A549 (cell line): ENCODE data around the gene CCL1. TPM values are rescaled to one million over a fixed set of nuclear protein-coding genes. Genes with fewer than 3 reads are reported as not detected.

Experiments
- ATAC-seq, 2 experiments: fragments of 200-7000 bp in 1 of 2; fragments of >200 bp in 1 of 2; cut with Nextera tagmentation in 1 of 2; cut with Tn5 transposase in 1 of 2; 3 replicates each; pipeline versions ENCODE4 v1.8.0 to v1.9.1; 2018 to 2020; ENCODE audit warnings: mild to moderate bottlenecking in 1 of 2, moderate library complexity in 1 of 2
- CTCF ChIA-PET: fragments of 300-600 bp; sonication (Branson Sonifier 250); formaldehyde crosslinking; extraction: SDS; loops from one replicate; lab custom pipeline; 2021; ENCODE audit warnings: antibody characterized with exemption, inconsistent platforms; lab: Yijun Ruan, JAX
- POLR2A ChIA-PET: fragments of 350-600 bp; formaldehyde crosslinking; extraction: SDS; loops from one replicate; lab custom pipeline; 2021; ENCODE audit warnings: antibody characterized with exemption, inconsistent platforms; lab: Yijun Ruan, JAX
- DNase-seq, 2 experiments: peaks; one replicate each; pipeline versions ENCODE4 v3.0.0 to v3.0.0-alpha.2; 2011 to 2016; ENCODE audit warnings: low read depth in 1 of 2, low spot score in 1 of 2
- FAIRE-seq: peaks from 2 replicates; lab custom pipeline; 2011; peaks lifted over from hg19 to GRCh38; lab: Jason Lieb, UNC
- H3K27ac ChIP-seq, 2 experiments: fragments of >200 bp; sonication (Bioruptor Twin); formaldehyde crosslinking; 3 replicates each; pipeline ENCODE4 v1.5.1; 2016 to 2017
- H3K4me1 ChIP-seq: fragments of >200 bp; sonication (Bioruptor Twin); formaldehyde crosslinking; 3 replicates; pipeline ENCODE4 v1.6.1; 2016
- H3K4me2 ChIP-seq: fragments of >200 bp; sonication (Bioruptor Twin); formaldehyde crosslinking; 3 replicates; pipeline ENCODE4 v1.6.1; 2016
- H3K4me3 ChIP-seq: fragments of >200 bp; sonication (Bioruptor Twin); formaldehyde crosslinking; 3 replicates; pipeline ENCODE4 v1.5.1; 2016
- H3K9me3 ChIP-seq: fragments of >200 bp; sonication (Bioruptor Twin); formaldehyde crosslinking; 3 replicates; pipeline ENCODE4 v1.6.1; 2016
- BCL3 ChIP-seq: fragments of >200 bp; sonication (Bioruptor Twin); formaldehyde crosslinking; IDR thresholded peaks from 3 replicates; pipeline ENCODE4 v1.6.1; 2016
- BHLHE40 ChIP-seq: IDR thresholded peaks from 2 replicates; pipeline ENCODE4 v1.6.1; 2012; ENCODE audit warnings: low read depth, low read length, inconsistent platforms
- CBX2 ChIP-seq: fragments of 200-600 bp; sonication (generic); IDR thresholded peaks from 2 replicates; pipeline ENCODE4 v1.6.1; 2016; ENCODE audit warnings: low read depth, mild to moderate bottlenecking, borderline replicate concordance
- CTCF ChIP-seq: fragments of >200 bp; sonication (Bioruptor Twin); formaldehyde crosslinking; IDR thresholded peaks from 3 replicates; pipeline ENCODE4 v1.5.1; 2016
- EHMT2 ChIP-seq: fragments of 200-600 bp; sonication (generic); IDR thresholded peaks from 2 replicates; pipeline ENCODE4 v1.6.1; 2016; ENCODE audit warnings: antibody characterized with exemption, low read depth, mild to moderate bottlenecking, moderate library complexity
- ESRRA ChIP-seq: fragments of 150-350 bp; IDR thresholded peaks from 2 replicates; pipeline ENCODE4 v1.6.1; 2014; ENCODE audit warnings: mild to moderate bottlenecking, low read length, borderline replicate concordance
- FOSL2 ChIP-seq, 2 experiments: fragments of 450-650 bp in 1 of 2; fragments of >200 bp in 1 of 2; sonication (Bioruptor Twin) in 1 of 2; formaldehyde crosslinking; IDR thresholded peaks; 2 replicates each; pipeline versions ENCODE4 v1.5.0 to v1.6.1; 2016 to 2020; ENCODE audit warnings: mild to moderate bottlenecking in 1 of 2, moderate library complexity in 1 of 2
- FOXS1 ChIP-seq: fragments of 250-450 bp; sonication (Bioruptor Pico); IDR thresholded peaks from 2 replicates; pipeline ENCODE4 v1.5.0; 2020; ENCODE audit warnings: mild to moderate bottlenecking, moderate library complexity
- HDAC2 ChIP-seq: fragments of 200-600 bp; sonication (generic); IDR thresholded peaks from 2 replicates; pipeline ENCODE4 v1.6.1; 2016
- HEYL ChIP-seq: fragments of 250-450 bp; sonication (Bioruptor Pico); IDR thresholded peaks from 2 replicates; pipeline ENCODE4 v1.8.0; 2021; ENCODE audit warnings: mild to moderate bottlenecking, moderate library complexity
- HOXA7 ChIP-seq: fragments of 250-450 bp; sonication (Bioruptor Pico); IDR thresholded peaks from 2 replicates; pipeline ENCODE4 v1.5.0; 2020; ENCODE audit warnings: mild to moderate bottlenecking, moderate library complexity
- JUNB ChIP-seq: fragments of >200 bp; sonication (Bioruptor Twin); formaldehyde crosslinking; IDR thresholded peaks from 2 replicates; pipeline ENCODE4 v1.6.1; 2016
- KDM5A ChIP-seq: fragments of 200-600 bp; sonication (generic); IDR thresholded peaks from 2 replicates; pipeline ENCODE4 v1.6.1; 2016; ENCODE audit warnings: antibody characterized with exemption, mild to moderate bottlenecking
- MAX ChIP-seq: IDR thresholded peaks from 2 replicates; pipeline ENCODE4 v1.6.1; 2012
- NFE2L2 ChIP-seq: fragments of 150-350 bp; conservative IDR thresholded peaks from 2 replicates; pipeline ENCODE4 v1.6.1; 2014; ENCODE audit warnings: low read length
- NPAS2 ChIP-seq: fragments of 250-450 bp; sonication (Bioruptor Pico); IDR thresholded peaks from 2 replicates; pipeline ENCODE4 v1.8.0; 2022; ENCODE audit warnings: mild to moderate bottlenecking, moderate library complexity, borderline replicate concordance
- NR3C1 ChIP-seq: fragments of >200 bp; sonication (Bioruptor Twin); formaldehyde crosslinking; IDR thresholded peaks from 3 replicates; pipeline ENCODE4 v1.6.1; 2017
- RAD21 ChIP-seq, 2 experiments: fragments of >200 bp in 1 of 2; sonication (Bioruptor Twin) in 1 of 2; formaldehyde crosslinking in 1 of 2; IDR thresholded peaks in 1 of 2; conservative IDR thresholded peaks in 1 of 2; 2 replicates in 1 of 2; 3 replicates in 1 of 2; pipeline ENCODE4 v1.6.1; 2012 to 2018; ENCODE audit warnings: inconsistent platforms in 1 of 2
- RARB ChIP-seq: fragments of 250-450 bp; sonication (Bioruptor Pico); IDR thresholded peaks from 2 replicates; pipeline ENCODE4 v1.8.0; 2021; ENCODE audit warnings: mild to moderate bottlenecking, moderate library complexity
- RCOR1 ChIP-seq: fragments of 150-350 bp; IDR thresholded peaks from 2 replicates; pipeline ENCODE4 v1.6.1; 2014; ENCODE audit warnings: antibody characterized with exemption, low read length, low read depth
- REST ChIP-seq: fragments of 200-600 bp; sonication (generic); IDR thresholded peaks from 2 replicates; pipeline ENCODE4 v1.6.1; 2016; ENCODE audit warnings: antibody characterized with exemption, mild to moderate bottlenecking, moderate library complexity
- RFX5 ChIP-seq: fragments of 450-650 bp; IDR thresholded peaks from 2 replicates; pipeline ENCODE4 v1.7.1; 2014; ENCODE audit warnings: antibody characterized with exemption, mild to moderate bottlenecking, moderate library complexity
- SMC3 ChIP-seq: fragments of >200 bp; sonication (Bioruptor Twin); formaldehyde crosslinking; IDR thresholded peaks from 3 replicates; pipeline ENCODE4 v1.6.1; 2018; ENCODE audit warnings: inconsistent platforms
- USF2 ChIP-seq: fragments of 450-650 bp; IDR thresholded peaks from 2 replicates; pipeline ENCODE4 v1.6.1; 2014; ENCODE audit warnings: antibody characterized with exemption
- ZFP36 ChIP-seq: fragments of 450-650 bp; IDR thresholded peaks from 2 replicates; pipeline ENCODE4 v1.6.1; 2014; ENCODE audit warnings: borderline replicate concordance; ENCODE audit not compliant: partially characterized antibody
- WGBS: methylation state at CpG from one replicate; pipeline ENCODE4 v1.1.6; 2017; ENCODE audit errors: missing lambda C conversion rate; 5-methylcytosine and 5-hydroxymethylcytosine counted together
- polyA plus RNA-seq, 4 experiments: library from polyadenylated mRNA; depleted of rRNA in 3 of 4; stranded (reverse); fragments of >200 nt; fragmentation: RNase III in 1 of 4; extraction: RNeasy Plus Mini Kit Qiagen cat#74134 plus additional on column Dnase treatment in 1 of 4; gene quantifications; 2 replicates in 3 of 4; 3 replicates in 1 of 4; pipeline ENCODE4 v1.2.3, GENCODE V29; 2011 to 2017

CCL1 gene
- polyA plus RNA-seq, 2 of the 4 experiments (the other 2 are of a cell fraction) = not detected

GRCh38 chr17:34352191-34352590, 10.8 kb downstream of the CCL1 start:
- no peak for DNase-seq
- no peak for TF ChIP-seq BHLHE40
- TF ChIP-seq EHMT2 = no peak
- TF ChIP-seq NFE2L2 = no peak
- no peak for TF ChIP-seq REST
- no peak for TF ChIP-seq RFX5
- TF ChIP-seq USF2 = no peak
- TF ChIP-seq CTCF = no peak
- no peak for TF ChIP-seq RAD21 (conservative IDR thresholded peaks at IDR 0.05 in 1 of 2, IDR thresholded peaks at IDR 0.05 in 1 of 2)
- no peak for TF ChIP-seq HOXA7 (CRISPR knock-in tag)
- no peak for TF ChIP-seq RCOR1
- no peak for TF ChIP-seq MAX
- TF ChIP-seq NPAS2 = no peak
- no peak for TF ChIP-seq FOSL2 (IDR thresholded peaks at IDR 0.05)
- no peak for TF ChIP-seq FOSL2 (CRISPR knock-in tag; IDR thresholded peaks at IDR 0.05)
- TF ChIP-seq ESRRA = no peak
- TF ChIP-seq ZFP36 = no peak
- TF ChIP-seq HDAC2 = no peak
- ChIA-PET CTCF (interaction anchor here (0.9 to 18.3 kb wide), 3 partner anchors 8 to 149 kb away, joined by 4 to 571 read pairs (median 66); partner anchors contain the start of gene CCL1), POLR2A (no interaction called here)
- no peak overlapping the region for H3K4me3 ChIP-seq
- H3K9me3 ChIP-seq = peaks cover 8% of the 10 kb centered on the region; the same call in 2 of the 3 replicates
- H3K27ac ChIP-seq = no peak overlapping the region
- ATAC-seq = no peak
- FAIRE-seq = no peak
- H3K4me1 ChIP-seq = no peaks in the 10 kb centered on the region
- no peak overlapping the region for H3K4me2 ChIP-seq

- FAIRE-seq = no peak
- Histone ChIP-seq H3K4me1 (no peaks in the 10 kb centered on the region), H3K9me3 (peaks cover 8% of the 10 kb centered on the region; the same call in 2 of the 3 replicates), H3K4me3 (no peak overlapping the region), H3K4me2 (no peak overlapping the region), H3K27ac (no peak overlapping the region)
- WGBS = 61% methylated on average over 1 of the region's 1 CpG
- CTCF ChIA-PET = interaction anchor here (6.3 kb wide), 1 partner anchor 10 kb away, joined by 66 read pairs; the partner anchor contains the start of gene CCL1
- TF ChIP-seq ESRRA = no peak
- no peak for TF ChIP-seq JUNB
- no peak for TF ChIP-seq NR3C1
- TF ChIP-seq RARB = no peak
- no peak for TF ChIP-seq HEYL (CRISPR knock-in tag)
- TF ChIP-seq SMC3 = no peak
- TF ChIP-seq RCOR1 = no peak
- TF ChIP-seq KDM5A = no peak
- TF ChIP-seq CBX2 = no peak
- TF ChIP-seq MAX = no peak
- no peak for TF ChIP-seq FOXS1 (CRISPR knock-in tag)
- no peak for TF ChIP-seq USF2
- TF ChIP-seq BCL3 = no peak
- POLR2A ChIA-PET = no interaction called here
- DNase-seq = no peak
- ATAC-seq = no peak
These were observed 11.9 kb downstream of the CCL1 start for GRCh38 chr17:34351096-34351495.
